Activated CD4-positive, alpha-beta T cell treated with anti-CD3 and anti-CD28 coated beads, Interleukin-2, amount 50 U/mL, for 16 hours (primary cell): ENCODE measurements around the gene FDX1.

Experiments used
- DNase-seq: peaks from one replicate; pipeline ENCODE4 v3.0.0-alpha.2; 2020

The FDX1 gene

DNA sequence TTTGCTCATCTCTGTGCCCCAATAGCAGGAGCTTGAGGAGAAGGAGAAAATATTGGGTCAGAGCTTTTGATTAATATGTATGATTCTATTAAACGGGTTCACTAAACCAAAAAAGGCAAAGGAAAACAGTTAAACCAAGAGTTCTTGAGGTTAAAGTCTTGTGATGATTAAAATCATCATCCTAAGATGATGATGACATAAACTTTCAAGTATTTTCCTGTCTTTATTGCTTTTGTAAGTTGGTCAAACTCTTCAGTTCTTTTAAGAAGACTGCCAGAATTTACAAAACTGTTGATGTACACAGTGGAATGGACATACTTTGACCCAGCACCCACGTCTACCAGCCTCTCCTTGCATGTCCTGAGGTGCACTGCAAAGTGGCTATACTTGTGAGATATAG lies 41.0 kb downstream of the FDX1 start:
- no peak for DNase-seq

DNA sequence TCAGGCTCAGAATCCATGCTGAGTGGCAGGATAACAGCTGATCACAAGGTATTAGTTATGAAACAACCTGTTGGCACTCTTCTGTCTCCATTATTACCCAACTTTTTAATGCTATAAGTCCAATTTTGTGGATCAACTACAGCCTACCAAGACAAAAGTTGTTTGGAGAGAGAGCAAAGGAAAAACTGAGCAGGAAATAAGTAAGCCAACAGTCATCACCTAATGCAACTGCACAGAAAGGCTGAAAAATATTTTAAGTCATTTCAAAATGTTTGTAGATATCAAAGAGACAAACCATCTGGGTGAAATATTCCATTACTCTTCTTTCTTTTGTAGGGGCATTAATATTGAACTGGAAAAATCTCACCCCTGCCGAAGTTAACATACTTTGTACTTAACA lies 41.6 kb downstream of the FDX1 start:
- no peak for DNase-seq

DNA sequence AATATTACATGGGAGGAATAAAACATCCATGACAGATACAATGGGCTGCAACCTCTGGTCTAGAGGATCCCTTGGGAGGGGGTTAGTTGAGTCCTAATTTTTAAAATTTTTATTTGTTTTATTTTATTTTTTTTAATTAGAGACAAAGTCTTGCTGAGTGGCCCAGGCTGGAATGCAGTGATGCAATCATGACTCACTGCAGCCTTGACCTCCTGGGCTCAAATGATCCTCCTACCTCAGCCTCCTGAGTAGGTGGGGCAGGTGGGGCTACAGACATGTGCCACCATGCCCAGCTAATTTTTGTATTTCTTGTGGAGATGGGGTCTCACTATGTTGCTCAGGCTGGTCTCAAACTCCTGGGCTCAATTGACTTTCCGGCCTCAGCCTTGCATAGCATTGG lies 43.1 kb downstream of the FDX1 start:
- DNase-seq: no peak

DNA sequence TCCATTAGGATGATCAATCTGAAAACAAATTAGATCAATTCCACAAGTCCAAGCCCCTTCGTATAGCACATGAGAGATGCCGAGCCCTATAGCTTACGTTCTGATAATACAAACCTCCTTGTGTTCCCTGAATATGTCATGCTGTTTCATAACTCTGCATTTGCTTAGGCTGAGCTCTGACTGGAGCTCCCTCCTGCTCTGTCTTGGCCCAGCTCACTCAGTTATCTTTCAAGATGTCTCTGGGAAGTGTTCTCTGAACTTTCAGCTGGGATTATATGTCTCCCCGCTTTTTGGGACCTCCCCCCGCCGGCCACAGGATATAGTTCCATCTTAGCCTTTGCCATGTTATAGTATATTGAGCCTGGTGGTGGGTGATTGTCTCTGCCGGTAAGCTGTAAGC lies 44.0 kb downstream of the FDX1 start:
- DNase-seq: no peak

DNA sequence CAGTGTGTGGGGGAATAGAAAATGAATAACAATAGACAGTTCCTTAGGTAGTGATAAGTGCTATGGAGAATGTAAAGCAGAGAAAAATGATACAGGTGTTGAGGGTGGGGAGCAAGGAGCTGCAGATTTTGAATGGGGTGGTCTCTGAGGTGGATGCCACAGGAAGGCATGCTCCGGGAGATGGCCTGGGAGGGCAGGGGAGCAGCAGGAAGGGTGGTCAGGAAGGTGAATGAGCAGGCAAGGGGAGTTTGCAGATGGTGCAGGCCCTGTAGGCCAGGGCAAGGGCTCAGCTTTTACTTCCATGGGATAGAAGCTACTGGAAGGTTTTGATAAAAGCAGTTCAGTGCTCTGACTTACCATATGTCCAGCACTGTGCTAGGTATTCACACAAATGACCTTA lies 44.8 kb downstream of the FDX1 start:
- no peak for DNase-seq

DNA sequence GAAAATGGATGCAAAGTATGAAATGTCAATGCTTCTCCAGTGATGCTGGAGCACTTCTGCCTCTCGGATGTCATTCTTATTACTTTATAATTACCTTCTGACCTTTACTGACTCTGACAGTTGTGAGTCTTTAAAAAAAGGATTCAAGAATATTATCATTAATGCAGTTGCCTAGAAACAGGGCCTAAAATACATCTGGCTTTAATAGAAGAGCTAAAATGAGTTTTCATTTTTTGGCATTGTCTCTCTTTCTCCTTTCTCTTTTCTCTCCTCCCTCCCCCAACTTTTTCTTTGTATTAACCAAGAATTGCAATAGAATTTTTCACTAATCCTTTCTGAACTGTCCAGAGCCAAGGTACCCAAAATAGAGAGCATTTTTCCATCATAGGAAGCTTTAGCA lies 45.9 kb downstream of the FDX1 start:
- no peak for DNase-seq

DNA sequence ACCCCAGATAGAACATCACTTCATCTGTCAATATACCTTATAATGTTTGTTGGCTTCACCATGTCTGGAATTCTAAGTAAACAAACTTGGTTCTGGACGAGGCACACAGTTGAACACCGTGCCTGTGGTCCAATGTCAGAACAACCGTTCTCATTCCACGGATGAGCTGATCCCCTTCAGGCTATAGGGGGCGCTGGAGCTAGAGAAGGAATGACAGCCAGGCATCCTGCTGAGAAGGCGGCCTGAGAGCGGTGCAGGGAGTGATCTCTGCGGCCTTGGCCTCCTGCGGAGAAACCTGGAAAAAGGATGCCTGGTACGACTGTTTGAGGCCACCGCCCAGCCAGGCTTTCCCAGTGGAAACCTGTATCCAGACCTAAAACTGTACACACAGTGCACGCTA lies 48.7 kb downstream of the FDX1 start:
- DNase-seq: no peak

DNA sequence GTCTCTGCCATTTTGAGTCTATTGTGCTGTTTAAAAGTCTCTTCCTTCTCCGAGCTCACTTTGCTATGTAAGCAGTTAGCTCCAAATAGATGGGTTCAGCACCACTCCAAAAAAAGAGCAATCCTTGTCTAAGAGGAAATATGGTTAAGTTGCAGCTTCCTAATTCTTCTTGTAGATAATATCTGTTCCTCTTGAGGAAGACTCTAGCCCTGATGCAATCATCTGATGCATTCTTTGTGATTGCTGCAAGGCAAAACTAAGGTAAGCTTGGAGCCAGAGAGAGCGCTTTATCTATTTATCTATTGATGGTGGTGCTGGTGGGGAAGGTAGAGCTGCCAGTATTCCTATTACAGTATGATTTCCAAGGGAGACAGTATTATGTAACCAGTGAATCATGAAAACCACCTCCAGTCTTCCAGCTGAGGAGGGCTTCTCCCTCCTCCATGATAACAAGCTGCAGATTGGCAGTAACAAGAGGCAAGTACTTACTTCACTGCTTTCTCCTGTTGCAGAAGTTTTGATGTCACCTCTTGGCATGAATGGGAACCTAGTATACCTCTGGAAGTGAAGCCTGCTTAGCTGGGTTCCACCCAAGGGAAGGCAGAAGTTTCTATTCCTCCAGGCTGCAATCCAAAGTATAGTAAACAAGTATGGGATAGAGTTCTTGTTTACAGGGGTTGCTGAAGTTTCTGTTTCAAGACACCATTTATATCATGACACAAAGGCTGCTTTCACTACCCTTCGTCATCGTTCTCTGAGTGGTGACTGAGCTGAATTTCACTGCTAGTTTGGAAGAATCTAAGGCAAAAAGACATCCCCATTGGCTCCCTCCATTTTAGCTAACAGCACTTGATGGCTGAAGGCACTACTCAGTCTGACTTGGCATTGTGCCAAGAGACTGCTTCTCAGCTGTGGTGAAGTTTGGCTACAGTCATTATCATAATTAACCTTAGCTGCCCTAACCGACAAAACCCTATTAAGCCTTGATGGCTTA lies 49.7 kb downstream of the FDX1 start:
- no peak for DNase-seq

DNA sequence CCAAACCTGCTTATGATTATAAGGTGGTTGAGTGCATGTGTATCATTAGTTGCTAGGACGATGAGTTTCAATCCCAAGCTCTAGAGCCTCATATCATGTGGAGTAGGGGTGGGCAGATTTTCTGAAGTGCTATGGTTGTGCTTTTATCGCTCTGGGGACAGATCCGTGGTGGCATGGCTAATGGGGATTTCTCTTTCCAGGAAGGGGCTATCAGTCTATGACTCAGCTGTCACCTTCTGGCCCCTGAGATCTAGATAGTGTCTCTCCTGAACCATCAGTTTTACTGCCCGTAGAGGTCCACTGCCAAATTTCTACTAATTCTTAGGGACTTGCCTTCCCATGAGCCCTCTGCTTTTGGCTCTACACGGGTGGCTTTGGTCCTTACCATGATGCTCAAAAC lies 51.8 kb downstream of the FDX1 start:
- no peak for DNase-seq

DNA sequence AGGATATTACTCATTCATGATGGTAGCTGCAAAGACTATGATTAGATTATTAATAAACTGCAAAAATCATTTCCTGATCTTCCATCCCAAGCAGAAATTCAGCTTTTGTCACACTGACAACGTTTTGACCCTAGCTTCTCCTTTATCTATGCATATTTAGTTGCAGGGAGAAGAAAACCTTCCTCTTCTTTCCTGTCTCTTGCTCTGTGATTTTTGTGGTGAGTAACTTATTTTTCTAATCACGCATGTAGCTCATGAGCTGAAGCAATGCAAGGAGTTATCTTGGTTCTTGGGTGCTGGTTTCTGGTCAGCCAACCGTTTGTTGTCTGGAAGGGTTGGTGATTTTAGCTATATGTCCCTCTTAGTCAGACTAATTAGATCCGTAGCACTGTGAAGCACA lies 56.4 kb downstream of the FDX1 start:
- no peak for DNase-seq

DNA sequence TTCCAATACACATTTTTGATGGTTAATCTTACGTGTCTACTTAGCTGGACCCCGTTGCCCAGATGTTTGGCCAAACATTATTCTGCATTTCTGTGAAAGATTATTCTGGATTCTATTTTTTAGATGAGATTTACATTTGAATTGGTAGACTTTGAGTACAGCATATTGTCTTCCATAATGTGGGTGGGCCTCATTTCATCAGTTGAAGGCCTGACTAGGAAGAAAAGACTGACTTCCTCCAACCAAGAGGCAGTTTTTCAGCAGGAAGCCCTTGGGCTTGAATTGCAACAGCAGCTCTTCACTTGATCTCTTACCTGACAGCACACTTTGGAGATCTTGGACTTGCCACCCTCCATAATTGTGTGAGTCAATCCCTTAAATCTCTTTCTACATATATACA lies 58.7 kb downstream of the FDX1 start:
- DNase-seq: no peak

DNA sequence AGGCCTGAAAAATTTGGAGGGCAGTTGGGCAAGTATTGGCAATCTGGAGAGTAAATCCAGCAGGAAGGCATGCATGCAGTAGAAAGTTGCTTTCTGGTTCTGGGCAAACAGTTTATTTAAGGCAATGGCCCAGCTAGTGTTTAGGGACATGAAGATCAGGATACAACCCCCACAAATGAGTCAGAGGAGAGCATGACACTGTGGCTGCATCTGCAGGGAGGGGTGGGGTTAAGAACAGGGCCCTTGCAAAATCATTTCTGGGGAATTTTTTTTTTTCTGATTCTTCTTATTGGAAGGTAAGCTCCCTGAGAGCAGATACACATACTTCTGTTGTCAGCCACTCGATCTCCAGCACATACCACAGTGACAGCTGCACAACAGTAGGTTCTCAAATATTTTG lies 61.1 kb downstream of the FDX1 start:
- no peak for DNase-seq

DNA sequence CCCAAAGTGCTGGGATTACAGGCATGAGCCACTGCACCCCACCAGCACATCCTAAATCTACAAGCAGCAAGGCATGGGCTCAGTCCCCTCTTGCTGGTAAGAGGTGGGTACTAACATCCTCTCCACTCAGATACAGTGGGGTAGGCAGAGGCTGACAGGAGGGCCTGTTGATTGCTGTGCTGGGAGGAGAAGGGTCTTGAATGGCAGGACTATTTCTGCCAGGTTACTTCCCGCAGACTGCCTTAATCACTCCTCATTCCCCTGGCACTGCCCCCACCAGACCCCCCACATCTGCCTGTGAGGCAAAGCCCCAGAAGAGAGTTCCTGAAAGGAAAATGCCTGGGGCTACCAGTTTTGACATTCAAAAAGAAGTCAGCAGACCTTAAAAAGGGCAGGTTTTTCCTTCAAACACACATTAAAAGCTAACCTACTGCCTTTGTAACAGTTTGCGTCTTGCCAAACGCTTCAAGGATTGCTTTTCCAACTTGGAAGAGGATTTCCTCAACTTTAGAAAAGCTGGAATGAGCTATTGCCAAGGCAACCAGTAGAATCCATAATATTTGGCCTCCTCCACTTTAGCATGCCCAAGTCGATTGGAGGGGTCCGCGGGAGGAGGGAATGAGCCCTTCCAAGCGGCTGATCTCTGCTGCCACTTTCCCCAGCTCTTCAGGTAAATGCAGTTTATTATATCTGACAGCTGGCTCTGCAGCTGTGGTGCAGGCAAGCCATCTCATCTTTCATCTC lies 62.0 kb downstream of the FDX1 start:
- DNase-seq: no peak

DNA sequence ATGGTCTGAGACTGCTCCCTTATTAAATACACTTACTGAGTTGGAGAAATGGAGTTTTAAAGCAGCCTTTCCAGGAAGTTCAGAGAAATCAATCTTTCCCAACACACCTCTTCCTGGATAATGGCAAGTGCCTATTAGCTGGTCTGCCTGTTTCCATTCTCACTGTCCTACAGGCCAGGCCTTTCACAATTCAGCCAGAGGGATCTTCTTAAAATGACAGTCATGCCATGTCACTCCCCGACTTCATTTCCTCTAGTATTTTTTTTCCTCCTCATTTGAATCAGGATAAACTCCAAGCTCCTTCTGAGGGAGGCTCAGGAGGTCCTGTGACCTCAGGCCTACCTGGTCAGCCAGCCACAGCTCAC lies 62.6 kb downstream of the FDX1 start:
- no peak for DNase-seq

DNA sequence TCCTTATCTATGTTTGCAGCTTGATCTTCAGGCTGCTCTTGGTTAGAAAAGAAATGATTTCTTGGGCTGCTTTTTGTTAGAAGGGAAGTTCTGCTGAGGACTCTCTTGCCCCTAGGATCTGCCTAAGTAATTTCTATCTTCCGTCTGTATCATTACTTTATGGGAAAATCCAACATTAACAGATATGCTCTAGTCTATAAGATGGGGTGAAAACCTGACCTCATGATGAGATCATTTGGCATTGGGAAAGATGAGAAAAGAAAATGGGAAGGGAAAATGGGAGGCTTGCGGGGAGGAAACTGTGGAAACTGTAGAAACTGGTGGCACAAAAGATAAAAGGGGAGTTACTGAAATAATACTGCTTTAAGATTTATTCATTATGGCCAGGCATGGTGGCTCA lies 63.6 kb downstream of the FDX1 start:
- DNase-seq: no peak

DNA sequence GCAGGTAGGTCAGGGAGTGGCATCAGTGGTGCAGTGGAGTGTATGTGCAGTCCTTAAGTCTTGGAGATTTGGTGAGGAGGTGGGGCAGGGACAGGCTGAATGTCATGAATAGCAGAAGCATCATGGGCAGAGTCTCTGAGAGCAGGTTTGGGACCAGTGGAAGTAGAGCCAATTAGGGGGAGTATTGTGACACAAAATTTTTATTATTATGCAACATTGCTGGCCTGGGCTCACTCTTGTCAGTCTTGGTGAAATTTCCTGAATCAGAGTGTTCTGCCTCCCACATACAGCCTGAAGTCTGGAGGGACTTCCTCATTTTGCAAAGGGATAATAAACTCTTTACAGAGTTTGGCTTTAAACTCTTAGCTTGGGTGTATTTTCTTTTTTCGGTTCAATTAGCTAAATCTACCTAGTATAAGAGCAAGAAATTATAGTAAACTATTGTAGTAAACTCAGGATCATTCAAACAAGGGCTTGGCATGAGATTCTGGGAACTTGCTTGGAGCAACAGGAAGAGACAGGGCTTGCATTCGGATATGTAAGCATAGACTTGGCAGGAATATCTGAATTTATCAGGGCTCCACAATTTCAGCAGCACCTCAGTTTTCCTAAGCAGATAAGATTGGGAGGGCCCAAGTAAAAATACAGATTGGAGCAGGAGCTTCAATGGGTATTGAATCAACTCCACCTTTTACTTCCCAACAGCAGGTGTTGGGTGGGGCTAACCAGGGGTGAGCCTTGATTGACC lies 67.7 kb downstream of the FDX1 start:
- DNase-seq: no peak

DNA sequence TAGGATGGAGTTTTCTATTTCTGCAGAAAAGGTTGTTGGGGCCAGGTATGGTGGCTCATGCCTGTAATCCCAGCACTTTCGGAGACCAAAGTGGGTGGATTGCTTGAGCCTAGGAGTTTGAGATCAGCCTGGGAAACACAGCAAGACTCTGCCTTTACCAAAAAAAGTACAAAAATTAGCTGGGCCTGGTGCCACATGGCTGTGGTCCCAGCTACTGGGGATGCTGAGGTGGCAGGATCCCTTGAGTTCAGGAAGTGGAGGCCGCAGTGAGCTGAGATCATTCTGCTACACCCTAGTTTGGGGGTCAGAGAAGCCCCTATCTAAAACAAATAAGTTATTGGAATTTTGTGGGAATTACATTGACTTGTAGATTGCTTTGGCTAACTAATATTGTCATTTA lies 71.7 kb downstream of the FDX1 start:
- no peak for DNase-seq

DNA sequence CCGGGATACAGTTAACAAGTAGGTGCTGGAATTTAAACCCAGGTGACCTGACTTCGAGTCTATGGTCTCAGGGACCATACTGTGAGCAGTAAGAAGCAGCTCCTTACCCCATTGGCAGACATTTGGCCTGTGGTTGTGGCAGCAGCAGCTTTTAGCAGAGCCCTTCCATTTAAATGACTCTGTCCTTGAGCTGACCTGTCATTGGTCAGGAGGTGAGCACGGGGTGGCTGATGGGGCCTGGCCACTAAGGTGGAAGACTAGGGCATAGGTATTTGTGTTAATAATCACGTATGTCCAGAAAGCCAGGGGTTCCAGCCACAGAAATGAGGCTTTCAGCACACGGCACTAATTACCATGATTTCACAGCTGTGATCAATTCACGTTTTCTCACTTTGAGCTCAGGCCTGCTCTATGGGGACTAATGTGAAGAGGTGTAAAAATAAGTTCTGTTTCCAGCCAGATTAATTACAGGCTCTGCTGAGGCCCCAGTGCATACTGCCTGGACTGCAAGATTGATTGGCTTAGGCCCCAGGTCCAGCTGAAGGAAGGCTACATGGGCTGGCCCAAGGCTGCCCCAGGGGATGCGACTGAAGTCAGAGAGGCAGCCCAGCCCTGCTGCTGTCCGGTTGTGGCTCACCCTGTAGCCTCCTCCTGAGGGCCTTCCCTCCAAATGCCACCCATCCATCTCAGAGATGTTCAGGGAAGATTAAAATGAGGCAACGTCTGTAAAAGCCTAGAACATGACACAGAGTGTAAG lies 76.0 kb downstream of the FDX1 start:
- DNase-seq: no peak

DNA sequence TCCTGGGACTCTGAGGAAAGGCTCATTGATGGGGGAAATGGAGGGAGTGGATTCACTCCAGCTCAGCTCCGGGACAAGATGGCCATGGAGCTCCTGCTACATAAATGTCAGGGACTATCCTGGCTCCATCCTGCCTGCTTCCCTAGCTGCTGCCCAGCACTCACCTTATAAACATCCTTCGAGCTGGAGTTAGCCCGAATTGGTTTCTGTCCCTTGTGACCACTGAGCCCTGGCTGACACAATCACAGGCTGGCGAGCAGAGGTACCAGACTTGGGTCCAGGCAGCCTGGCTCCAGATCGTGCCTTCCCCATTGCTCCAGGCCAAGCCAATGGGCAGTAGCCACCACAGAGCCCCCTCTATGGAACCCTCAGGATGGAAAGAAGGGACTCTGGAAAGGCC lies 77.6 kb downstream of the FDX1 start:
- DNase-seq: no peak

DNA sequence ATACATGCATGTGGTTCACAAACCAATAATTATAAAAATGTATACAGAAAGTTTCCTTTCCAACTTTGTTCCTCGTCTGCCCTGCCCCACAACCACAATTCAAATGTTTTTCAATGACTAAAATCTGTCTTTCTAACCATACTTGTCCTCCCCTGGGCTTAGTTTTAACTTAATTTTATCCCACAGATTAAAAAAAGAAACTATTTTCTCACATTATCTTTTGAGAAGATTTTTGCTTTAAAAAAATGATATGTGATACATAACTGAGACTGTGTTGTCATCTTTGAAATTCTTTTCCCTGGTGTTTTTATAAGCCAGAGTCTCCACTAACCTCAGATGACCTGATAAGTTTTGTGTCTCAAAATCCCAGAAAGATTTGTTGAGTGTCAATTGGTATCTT lies 79.0 kb downstream of the FDX1 start:
- no peak for DNase-seq

DNA sequence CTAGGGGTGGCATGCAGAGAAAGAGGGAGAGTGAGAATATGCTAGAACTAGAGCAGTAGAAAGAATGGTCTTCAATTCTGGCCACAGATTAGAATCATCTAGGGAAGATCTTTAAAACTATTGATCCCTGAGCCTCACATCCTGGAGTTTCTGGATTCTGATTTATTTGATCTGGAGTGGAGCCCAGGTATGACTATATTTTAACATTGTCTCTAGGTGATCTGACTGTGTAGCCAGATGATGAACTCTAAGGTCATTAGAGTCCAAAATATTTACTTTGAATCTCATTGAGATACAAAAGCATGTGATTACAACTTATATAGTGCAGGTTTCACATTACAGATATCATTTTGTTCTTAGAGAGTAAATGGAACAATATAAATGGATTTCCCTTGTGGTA lies 79.7 kb downstream of the FDX1 start:
- DNase-seq: no peak

DNA sequence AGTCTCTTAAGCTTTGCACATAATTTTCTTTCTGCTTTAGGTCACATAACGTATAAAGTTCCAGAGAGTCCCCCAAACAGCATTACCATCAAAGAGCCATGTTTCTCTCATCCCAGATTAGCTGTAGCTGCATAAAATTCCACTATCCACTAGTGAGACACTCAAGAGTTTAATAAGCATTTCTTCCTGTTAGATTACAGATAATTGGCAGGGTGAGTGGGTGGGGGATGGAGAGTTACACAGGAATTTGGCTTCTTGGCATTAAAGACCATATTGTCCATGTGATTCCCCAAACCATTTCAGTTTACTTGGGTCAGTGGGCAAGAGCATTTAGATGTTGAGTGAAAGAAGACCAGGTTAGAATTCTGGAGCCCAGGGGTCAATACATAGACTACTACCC lies 82.3 kb downstream of the FDX1 start:
- no peak for DNase-seq

DNA sequence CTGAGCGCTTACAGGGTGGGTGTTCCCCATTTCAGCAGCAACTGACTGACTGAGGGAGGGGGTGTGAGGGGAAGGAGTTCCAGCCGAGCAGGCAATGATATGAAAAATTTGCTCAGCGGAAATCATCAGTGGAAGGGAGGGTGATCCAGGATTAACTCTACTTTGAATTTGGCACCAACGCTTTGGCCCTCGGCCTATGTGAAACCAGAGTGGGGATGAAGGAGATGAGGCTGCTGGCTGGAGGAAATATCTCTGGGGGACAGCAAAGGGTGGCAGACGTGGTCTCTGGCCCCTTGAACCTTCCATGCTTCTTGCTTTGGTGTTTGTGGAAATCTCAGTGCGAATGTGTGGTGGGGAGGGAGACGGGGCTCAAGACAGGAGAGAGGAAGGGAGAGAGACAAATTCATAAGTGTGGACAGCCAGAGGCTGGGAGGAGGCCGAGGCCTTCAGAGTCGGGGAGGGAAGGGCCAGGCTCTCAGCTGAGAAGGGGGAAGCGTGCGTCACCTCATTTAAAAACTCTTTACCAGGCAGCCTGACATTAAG lies 83.6 kb downstream of the FDX1 start:
- DNase-seq: no peak
